RCC 7860 (cell line): ENCODE results near the gene ZSCAN5B.
"Not testable (repeated sequence)": the region's sequence is repeated elsewhere in the genome, so short reads cannot be mapped to it uniquely, and the experiment has no call there.

Source experiments
- DNase-seq: peaks from one replicate; pipeline ENCODE4 v3.0.0-alpha.2; 2015; ENCODE audit warnings: low spot score
- FAIRE-seq: peaks from 2 replicates; lab custom pipeline; 2012; peaks lifted over from hg19 to GRCh38; lab: Jason Lieb, UNC

The ZSCAN5B gene

GRCh38 chr19:56176881-56177280 is 20.7 kb downstream of the ZSCAN5B start:
- FAIRE-seq (no peak), DNase-seq (no peak)

DNA sequence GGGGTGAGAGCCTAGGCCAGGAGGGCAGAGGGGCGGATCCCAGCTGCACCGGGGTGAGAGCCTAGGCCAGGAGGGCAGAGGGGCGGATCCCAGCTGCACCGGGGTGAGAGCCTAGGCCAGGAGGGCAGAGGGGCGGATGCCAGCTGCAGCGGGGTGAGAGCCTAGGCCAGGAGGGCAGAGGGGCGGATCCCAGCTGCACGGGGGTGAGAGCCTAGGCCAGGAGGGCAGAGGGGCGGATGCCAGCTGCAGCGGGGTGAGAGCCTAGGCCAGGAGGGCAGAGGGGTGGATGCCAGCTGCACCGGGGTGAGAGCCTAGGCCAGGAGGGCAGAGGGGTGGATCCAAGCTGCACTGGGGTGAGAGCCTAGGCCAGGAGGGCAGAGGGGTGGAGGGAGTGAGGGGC is 21.3 kb downstream of the ZSCAN5B start:
- FAIRE-seq, DNase-seq: not testable (repeated sequence)

- not testable (repeated sequence) for DNase-seq, FAIRE-seq
These were observed 21.7 kb downstream of the ZSCAN5B start, which contains the start of gene GALP for GRCh38 chr19:56175861-56176307. TSS of gene GALP (plus strand) at chr19:56176008. CDS start at chr19:56177109, 1,101 bp downstream.

GRCh38 chr19:56174550-56174949 is 23.0 kb downstream of the ZSCAN5B start:
- FAIRE-seq = no peak
- DNase-seq = no peak

DNA sequence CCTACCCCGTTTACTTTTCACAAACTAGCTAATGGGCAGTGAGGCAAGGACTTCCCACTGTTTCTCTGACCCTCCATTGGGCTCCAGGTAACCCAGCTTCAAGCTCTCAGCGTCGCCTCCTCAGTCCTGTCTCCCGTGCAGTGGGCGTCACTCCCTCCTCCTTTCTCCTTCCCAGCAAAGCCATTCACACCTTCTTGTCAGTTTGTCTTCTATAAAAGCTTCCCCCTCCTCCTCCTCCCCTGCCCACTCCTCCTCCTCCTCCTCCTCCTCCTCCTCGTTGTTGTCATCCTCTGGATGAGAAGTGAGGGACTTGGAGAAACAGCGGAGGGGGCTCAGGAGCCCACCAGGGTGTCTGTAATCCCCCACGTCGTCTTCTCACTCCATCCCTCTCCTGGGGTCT is 23.5 kb downstream of the ZSCAN5B start:
- FAIRE-seq (no peak), DNase-seq (no peak)

- peak; percentile 74 for FAIRE-seq
- DNase-seq = peak; percentile 89
These were observed 27.3 kb downstream of the ZSCAN5B start for GRCh38 chr19:56170261-56170660.

DNA sequence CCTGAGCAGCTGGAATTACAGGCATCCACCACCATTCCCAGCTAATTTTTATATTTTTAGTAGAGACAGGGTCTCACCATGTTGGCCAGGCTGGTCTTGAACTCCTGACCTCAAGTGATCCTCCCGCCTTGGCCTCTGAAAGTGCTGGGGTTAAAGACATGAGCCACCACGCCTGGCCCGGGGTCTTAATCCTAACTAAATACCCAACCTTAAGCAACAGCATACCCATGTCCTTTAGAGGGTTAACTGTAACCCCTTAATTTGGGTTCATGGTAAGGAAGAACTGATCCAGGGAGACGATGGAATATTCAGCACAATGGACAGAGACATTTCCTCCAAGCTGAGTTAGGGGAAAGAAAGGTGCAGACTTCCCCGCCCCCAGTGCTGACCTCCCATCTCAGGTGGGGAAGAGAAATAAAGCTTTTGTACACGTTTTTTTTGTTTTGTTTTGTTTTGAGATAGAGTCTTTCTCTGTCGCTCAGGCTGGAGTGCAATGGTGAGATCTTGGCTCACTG is 30.5 kb downstream of the ZSCAN5B start:
- DNase-seq = no peak
- no peak for FAIRE-seq

GRCh38 chr19:56163097-56163496 is 34.5 kb downstream of the ZSCAN5B start:
- FAIRE-seq (no peak), DNase-seq (no peak)

DNA sequence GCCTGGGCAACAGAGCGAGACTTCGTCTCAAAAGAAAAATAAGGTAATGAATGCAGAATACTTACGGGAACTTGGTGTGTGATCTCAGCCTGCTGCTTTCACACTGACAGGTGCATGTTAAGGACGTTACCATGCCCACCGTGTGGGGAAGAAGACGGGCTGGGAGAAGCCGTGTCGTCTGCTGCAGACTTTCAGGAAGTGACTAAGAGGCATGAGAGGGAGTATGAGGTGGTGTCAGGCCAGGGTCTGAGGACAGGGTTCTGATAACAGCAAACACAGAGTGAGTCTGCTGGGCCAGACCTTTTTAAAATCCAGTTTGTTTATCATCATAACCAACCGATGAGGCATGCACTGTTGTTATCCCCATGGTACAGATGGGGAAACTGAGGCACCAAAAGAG is 35.3 kb downstream of the ZSCAN5B start:
- FAIRE-seq = no peak
- DNase-seq = peak; percentile 34

DNA sequence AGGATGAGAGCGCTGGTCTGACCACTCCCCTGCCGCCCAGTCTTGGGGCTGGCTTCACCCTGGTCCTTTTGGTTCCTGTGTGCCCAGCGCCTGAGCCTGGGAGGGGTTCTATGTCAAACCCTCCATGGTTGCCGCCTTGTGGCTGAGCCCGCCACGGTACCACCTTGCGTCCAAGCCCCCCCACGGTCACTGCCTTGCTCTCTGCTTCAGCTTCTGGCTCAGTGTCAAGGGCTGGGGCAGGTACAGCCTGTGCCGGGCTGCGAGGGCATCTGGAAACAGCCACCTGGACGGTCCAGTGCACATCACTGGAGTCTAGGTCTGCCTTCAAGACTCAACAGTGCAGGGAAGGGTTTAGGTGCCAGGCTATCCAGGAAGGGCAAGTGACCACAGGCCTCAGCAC is 36.0 kb downstream of the ZSCAN5B start:
- FAIRE-seq = no peak
- no peak for DNase-seq

GRCh38 chr19:56159622-56160271 is 37.8 kb downstream of the ZSCAN5B start:
- FAIRE-seq = no peak

GRCh38 chr19:56159009-56159559 is 38.5 kb downstream of the ZSCAN5B start:
- FAIRE-seq (no peak), DNase-seq (peak; percentile 22)

More at GRCh38 chr19:56159622-56160271, 37.8 kb downstream of the ZSCAN5B start:
- DNase-seq = no peak

DNA sequence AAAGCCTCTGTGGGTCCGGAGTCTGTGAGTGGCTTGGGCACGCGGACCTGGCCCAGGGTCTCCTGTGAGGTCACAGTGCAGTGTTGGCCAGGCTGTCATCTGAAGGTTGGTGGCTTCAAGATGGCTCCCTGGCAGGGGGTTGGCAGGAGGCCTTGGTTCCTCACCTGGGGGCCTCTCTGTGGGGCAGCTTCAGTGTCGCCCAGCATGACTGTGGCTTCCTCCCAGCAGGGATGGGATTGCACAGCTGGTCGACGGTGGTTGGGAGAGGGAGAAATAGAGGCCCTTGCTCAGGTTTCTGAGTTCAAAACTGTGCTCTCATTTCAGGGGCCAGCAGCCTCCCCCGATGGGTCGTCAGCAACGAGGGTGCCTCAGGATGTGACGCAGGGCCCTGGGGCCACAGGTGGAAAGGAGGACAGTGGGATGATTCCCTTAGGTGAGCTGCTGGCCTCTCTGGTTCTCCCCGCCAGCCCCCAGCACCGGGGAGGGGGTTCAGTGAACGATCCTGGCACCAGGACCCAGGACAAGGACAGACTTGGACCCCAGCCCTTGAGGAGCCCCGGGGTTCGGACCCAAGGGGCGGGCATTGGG is 39.3 kb downstream of the ZSCAN5B start:
- no peak for FAIRE-seq
- DNase-seq = no peak

GRCh38 chr19:56156768-56157167 is 40.8 kb downstream of the ZSCAN5B start:
- no peak for DNase-seq
- no peak for FAIRE-seq

DNA sequence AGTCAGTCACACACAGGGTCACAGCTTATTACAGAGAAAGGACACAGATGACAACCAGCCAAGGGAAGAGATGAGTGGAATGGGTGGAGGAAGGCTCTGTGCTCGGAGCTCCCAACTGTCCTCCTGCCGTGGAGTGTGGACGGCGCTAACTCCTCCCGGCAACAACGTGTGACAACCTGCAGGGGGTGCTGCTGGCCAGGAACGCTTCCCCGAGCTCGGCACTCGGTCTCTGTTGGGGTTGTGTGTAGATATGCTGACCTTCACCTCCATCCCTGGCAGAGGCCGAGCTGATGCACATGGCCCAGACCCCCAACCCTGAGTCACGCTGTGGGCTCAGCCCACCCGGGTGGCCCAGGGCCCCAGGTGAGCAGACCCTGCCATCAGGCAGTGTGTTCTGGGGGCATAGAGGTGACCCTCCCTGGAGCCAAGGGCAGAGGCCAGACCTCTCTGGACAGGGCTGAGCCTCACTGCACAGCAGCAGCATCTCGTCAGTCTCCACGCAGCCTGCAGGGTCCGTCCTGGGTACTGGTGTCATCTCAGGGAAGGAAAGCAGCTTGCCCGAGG is 42.4 kb downstream of the ZSCAN5B start:
- no peak for FAIRE-seq
- no peak for DNase-seq

DNA sequence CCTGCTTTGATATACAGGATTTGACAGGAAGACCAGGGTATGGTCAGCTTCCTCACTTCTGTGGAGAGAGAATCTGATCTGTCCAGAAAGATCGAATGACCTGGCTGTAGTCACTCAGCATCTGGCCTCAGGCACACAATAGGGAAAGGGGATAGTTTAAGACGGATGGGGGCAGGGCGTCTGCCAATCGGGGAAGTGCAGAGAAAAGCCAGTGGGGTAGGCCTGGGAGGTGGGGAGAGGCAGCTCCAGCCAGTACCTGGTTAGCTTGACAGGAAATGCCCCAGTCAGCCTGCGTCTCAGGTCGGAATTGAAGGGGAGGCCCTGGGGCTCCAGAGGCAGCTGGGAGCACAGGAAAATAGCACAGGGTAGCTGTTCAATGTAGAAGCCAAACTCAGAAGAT is 44.1 kb downstream of the ZSCAN5B start:
- no peak for FAIRE-seq
- DNase-seq = no peak

DNA sequence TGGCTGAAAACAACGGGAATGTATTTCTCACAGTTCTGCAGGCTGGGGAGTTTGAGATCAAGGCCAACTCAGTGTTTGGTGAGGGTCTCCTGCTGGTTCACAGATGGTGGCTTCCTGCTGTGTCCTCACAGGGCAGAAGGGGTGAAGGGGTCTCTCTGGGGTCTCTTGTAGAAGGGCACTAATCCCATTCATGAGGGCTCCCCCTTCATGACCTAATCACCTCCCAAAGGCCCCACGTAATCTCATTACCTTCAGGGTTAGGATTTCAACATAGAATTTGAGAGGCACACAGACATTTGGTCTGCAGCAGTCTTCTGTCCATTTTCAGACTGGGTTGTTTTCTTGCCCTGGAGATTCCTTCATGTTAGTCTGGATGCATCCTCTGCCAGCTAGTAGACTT is 44.9 kb downstream of the ZSCAN5B start:
- FAIRE-seq (no peak), DNase-seq (no peak)

DNA sequence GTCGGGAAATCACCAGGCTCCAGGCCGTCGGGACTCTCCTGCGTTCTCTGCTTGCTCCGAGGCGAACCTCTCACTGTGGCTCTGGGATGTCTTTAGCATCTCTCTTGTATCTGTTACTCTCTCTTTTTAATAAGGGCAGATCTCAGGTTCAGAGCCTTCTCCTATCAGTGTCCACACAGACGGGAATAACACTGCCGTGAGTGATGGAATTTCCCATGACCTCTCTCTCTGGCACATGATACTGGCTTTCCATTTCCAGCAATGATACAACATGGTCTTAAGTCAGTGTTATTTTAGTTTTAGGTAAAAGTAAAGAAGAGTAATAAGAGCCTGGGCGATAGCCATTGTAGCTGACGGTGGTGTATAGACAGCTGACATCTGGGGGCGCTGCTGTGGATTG is 47.2 kb downstream of the ZSCAN5B start:
- no peak for FAIRE-seq

GRCh38 chr19:56149656-56150038 is 47.9 kb downstream of the ZSCAN5B start:
- no peak for DNase-seq
- FAIRE-seq = no peak

More for the DNA sequence above, 47.2 kb downstream of the ZSCAN5B start:
- no peak for DNase-seq

DNA sequence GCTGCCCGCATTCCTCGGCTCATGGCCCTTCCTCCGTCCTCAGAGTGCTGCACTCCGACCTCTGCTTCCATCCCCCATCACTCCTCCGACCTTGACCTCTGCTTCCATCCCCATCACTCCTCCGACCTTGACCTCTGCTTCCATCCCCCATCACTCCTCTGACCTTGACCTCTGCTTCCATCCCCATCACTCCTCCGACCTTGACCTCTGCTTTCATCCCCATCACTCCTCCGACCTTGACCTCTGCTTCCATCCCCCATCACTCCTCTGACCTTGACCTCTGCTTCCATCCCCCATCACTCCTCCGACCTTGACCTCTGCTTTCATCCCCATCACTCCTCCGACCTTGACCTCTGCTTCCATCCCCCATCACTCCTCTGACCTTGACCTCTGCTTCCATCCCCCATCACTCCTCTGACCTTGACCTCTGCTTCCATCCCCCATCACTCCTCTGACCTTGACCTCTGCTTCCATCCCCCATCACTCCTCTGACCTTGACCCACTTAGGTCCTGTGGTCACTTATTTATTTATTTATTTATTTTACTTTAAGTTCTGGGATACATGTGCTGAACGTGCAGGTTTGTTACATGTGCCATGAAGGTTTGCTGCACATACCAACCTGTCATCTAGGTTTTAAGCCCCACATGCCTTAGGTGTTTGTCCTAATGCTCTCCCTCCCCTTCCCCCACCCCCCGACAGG is 48.5 kb downstream of the ZSCAN5B start:
- DNase-seq, FAIRE-seq: not testable (repeated sequence)

DNA sequence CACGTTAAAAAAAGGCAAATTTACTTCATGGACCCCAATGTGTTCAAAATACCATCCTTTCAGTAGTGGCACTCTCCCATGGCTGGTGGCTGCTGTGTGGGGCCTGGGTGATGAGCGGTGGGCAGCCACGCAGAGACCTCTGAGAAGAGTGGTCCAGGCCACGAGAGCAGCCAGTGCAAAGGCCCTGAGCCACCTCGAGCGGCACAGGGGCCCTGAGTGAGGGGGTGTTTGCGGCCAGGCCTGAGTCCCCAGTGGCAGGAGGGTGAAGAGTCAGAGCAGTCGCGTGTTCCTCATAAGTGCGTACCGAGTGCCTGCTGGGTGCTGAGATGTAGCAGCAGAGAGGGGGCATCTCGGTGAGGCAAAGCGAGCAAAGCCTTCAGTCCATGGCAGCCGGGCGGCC is 49.5 kb downstream of the ZSCAN5B start:
- FAIRE-seq (no peak), DNase-seq (no peak)
